ENCODE measurements around the gene ENOSF1. TPM values are rescaled to one million over a fixed set of nuclear protein-coding genes. Genes with fewer than 3 reads are reported as not detected.

ENOSF1 gene
- total RNA-seq, 2 experiments from 2014 or later = 37.8 to 40.1 TPM

DNA sequence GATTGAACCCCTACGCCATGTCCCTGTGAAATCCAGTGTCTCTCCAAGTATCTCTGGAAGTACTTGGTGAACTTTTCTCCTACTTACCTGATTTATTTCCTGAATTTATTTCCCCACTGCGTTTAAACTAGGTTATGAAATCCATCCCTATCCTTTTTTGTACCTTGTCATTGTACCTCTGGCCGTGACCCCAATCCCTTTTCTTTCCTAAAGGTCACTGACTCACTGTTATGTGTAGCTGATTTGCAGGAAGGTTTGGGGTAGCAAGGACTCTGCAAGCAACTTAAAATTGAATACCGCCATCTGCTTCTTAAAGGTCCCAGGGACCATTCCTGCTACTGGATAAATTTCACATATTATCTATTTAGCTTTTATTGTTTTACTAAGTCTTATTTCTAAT is 4.6 kb upstream of the ENOSF1 start:
- Histone ChIP-seq H3K27ac (ENCODE audit: low read depth in 1 of 2, low read length in 2 of 2) (no peak overlapping the region), H3K4me3 (ENCODE audit: low read length) (no peak overlapping the region), H3K9me3 (ENCODE audit: control insufficient read depth in 1 of 2, insufficient read depth in 1 of 2, low read length in 2 of 2) (peaks cover 0 to 12% of the 10 kb centered on the region in 2 experiments), H3K36me3 (ENCODE audit: insufficient read depth, low read length) (no peaks in the 10 kb centered on the region), H3K27me3 (ENCODE audit: control insufficient read depth in 1 of 2, insufficient read depth in 2 of 2, low read length in 2 of 2) (no peaks in the 10 kb centered on the region), H3K4me1 (ENCODE audit: insufficient read depth, low read length) (peaks cover 5% of the 10 kb centered on the region)
- ATAC-seq (ENCODE audit: poor library complexity) = no peak
- TF ChIP-seq, protein P1, sequence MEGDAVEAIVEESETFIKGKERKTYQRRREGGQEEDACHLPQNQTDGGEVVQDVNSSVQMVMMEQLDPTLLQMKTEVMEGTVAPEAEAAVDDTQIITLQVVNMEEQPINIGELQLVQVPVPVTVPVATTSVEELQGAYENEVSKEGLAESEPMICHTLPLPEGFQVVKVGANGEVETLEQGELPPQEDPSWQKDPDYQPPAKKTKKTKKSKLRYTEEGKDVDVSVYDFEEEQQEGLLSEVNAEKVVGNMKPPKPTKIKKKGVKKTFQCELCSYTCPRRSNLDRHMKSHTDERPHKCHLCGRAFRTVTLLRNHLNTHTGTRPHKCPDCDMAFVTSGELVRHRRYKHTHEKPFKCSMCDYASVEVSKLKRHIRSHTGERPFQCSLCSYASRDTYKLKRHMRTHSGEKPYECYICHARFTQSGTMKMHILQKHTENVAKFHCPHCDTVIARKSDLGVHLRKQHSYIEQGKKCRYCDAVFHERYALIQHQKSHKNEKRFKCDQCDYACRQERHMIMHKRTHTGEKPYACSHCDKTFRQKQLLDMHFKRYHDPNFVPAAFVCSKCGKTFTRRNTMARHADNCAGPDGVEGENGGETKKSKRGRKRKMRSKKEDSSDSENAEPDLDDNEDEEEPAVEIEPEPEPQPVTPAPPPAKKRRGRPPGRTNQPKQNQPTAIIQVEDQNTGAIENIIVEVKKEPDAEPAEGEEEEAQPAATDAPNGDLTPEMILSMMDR (IDR thresholded peaks at IDR 0.05) = no peak
- H3K36me3 Mint-ChIP-seq (ENCODE audit: low read depth) = peaks cover 1% of the 10 kb centered on the region
- H3K27ac Mint-ChIP-seq = peak overlapping the region; percentile 2
- no peak overlapping the region for H3K4me3 Mint-ChIP-seq
- no peaks in the 10 kb centered on the region for H3K27me3 Mint-ChIP-seq
- no peak for DNase-seq
- peaks cover 5% of the 10 kb centered on the region for H3K9me3 Mint-ChIP-seq
- peaks cover under 1% of the 10 kb centered on the region for H3K4me1 Mint-ChIP-seq (ENCODE audit: low read depth)
- ChIA-PET POLR2A (no interaction called here), CTCF (no interaction called here)
- intact Hi-C loops (cut with DNase I, micrococcal nuclease) = loop anchor here in 1 of 2 experiments (10.0 kb wide), 1 partner anchor 118 kb away; no protein-coding TSS in a partner anchor

DNA sequence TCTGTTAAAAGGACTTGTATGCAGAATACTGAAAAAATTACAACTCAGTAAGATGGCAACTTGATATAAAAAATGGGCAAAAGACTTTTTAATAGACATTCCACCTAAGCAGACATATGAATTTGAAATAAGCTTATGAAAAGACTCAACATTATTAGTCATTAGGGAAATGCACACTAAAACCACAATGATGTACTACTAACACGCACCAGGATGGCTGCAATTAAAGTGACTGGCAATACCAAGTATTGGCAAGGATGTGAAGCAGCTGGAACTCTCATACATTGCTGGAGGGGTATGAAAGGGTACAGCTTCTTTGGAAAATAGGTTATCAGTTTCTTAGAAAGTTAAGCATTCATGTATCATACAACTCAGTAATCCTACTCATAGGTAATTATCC is 3.2 kb upstream of the ENOSF1 start:
- ATAC-seq (ENCODE audit: poor library complexity) (no peak), DNase-seq (peak in 2 of 14 experiments; percentile 39 to 53)
- Mint-ChIP-seq H3K36me3 (ENCODE audit: low read depth) (peaks cover 9% of the 10 kb centered on the region), H3K27ac (peak overlapping the region; percentile 61), H3K27me3 (no peaks in the 10 kb centered on the region), H3K9me3 (peaks cover 5% of the 10 kb centered on the region), H3K4me3 (no peak overlapping the region), H3K4me1 (ENCODE audit: low read depth) (peaks cover 12% of the 10 kb centered on the region)
- Histone ChIP-seq H3K27ac (ENCODE audit: low read depth in 1 of 2, low read length in 2 of 2) (no peak overlapping the region), H3K36me3 (ENCODE audit: insufficient read depth, low read length) (no peaks in the 10 kb centered on the region), H3K4me3 (ENCODE audit: low read length) (no peak overlapping the region), H3K4me1 (ENCODE audit: insufficient read depth, low read length) (peaks cover 17% of the 10 kb centered on the region), H3K27me3 (ENCODE audit: control insufficient read depth in 1 of 2, insufficient read depth in 2 of 2, low read length in 2 of 2) (no peaks in the 10 kb centered on the region), H3K9me3 (ENCODE audit: control insufficient read depth in 1 of 2, insufficient read depth in 1 of 2, low read length in 2 of 2) (peaks cover 0 to 12% of the 10 kb centered on the region in 2 experiments)
- CTCF ChIA-PET = interaction anchor here (1.1 kb wide), 1 partner anchor 115 kb away, joined by 3 read pairs; no protein-coding TSS in a partner anchor
- TF ChIP-seq, protein P1 (IDR thresholded peaks at IDR 0.05) = no peak
- POLR2A ChIA-PET = interaction anchor here (0.6 to 1.2 kb wide), 5 partner anchors 42 to 1538 kb away, joined by 3 to 4 read pairs (median 4); partner anchors contain the start of gene YES1
- intact Hi-C loops (cut with DNase I, micrococcal nuclease) = loop anchor here in 1 of 2 experiments (10.0 kb wide), 1 partner anchor 119 kb away; no protein-coding TSS in a partner anchor

DNA sequence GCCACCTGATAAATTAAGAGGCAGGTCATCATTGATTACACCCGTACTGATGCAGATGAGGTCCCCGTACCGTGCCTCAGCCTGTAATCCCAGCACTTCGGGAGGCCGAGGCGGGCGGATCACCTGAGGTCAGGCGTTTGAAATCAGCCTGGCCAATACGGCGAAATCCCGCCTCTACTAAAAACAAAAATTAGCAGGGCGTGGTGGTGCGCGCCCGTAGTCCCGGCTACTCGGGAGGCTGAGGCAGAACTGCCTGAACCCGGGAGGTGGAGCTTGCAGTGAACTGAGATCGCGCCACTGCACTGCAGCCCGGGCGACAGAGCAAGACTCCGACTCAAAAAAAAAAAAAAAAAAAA is 683 bp upstream of the ENOSF1 start:
- Histone ChIP-seq H3K4me3 (ENCODE audit: low read length) (peak overlapping the region; percentile 78), H3K9me3 (ENCODE audit: control insufficient read depth in 1 of 2, insufficient read depth in 1 of 2, low read length in 2 of 2) (peaks cover 0 to 12% of the 10 kb centered on the region in 2 experiments), H3K36me3 (ENCODE audit: insufficient read depth, low read length) (no peaks in the 10 kb centered on the region), H3K27me3 (ENCODE audit: control insufficient read depth in 1 of 2, insufficient read depth in 2 of 2, low read length in 2 of 2) (no peaks in the 10 kb centered on the region), H3K4me1 (ENCODE audit: insufficient read depth, low read length) (peaks cover 27% of the 10 kb centered on the region), H3K27ac (ENCODE audit: low read depth in 1 of 2, low read length in 2 of 2) (no peak overlapping the region)
- Mint-ChIP-seq H3K27ac (peak overlapping the region; percentile 39), H3K4me1 (ENCODE audit: low read depth) (peaks cover 36% of the 10 kb centered on the region), H3K36me3 (ENCODE audit: low read depth) (peaks cover 20% of the 10 kb centered on the region), H3K4me3 (peak overlapping the region; percentile 65), H3K27me3 (no peaks in the 10 kb centered on the region), H3K9me3 (peaks cover 5% of the 10 kb centered on the region)
- TF ChIP-seq, protein P1 (IDR thresholded peaks at IDR 0.05) = no peak
- POLR2A ChIA-PET = interaction anchor here (0.6 to 1.7 kb wide), 8 partner anchors 8 to 126 kb away, joined by 3 to 11 read pairs (median 4); no protein-coding TSS in a partner anchor
- ATAC-seq (ENCODE audit: poor library complexity) (no peak), DNase-seq (peak in 1 of 14 experiments; percentile 19)
- intact Hi-C loops (cut with DNase I, micrococcal nuclease) = loop anchor here (5.0 to 10.0 kb wide), 3 partner anchors 91 to 122 kb away; partner anchors contain the start of gene YES1 (in 1 of the 2)
- CTCF ChIA-PET = interaction anchor here (1.2 to 1.9 kb wide), 5 partner anchors 22 to 126 kb away, joined by 3 to 11 read pairs (median 5); no protein-coding TSS in a partner anchor
